Mesangial cell (primary cell): ENCODE measurements around the gene SLC44A1. TPM values are rescaled to one million over a fixed set of nuclear protein-coding genes. Genes with fewer than 3 reads are reported as not detected.

Experiments used
- total RNA-seq: library from RNA; depleted of rRNA; stranded (reverse); fragments of >200 nt; gene quantifications from 2 replicates; pipeline ENCODE4 v1.2.3, GENCODE V29; 2015

Gene SLC44A1
- total RNA-seq, result 19.6 and 23.6 TPM in 2 replicates

DNA sequence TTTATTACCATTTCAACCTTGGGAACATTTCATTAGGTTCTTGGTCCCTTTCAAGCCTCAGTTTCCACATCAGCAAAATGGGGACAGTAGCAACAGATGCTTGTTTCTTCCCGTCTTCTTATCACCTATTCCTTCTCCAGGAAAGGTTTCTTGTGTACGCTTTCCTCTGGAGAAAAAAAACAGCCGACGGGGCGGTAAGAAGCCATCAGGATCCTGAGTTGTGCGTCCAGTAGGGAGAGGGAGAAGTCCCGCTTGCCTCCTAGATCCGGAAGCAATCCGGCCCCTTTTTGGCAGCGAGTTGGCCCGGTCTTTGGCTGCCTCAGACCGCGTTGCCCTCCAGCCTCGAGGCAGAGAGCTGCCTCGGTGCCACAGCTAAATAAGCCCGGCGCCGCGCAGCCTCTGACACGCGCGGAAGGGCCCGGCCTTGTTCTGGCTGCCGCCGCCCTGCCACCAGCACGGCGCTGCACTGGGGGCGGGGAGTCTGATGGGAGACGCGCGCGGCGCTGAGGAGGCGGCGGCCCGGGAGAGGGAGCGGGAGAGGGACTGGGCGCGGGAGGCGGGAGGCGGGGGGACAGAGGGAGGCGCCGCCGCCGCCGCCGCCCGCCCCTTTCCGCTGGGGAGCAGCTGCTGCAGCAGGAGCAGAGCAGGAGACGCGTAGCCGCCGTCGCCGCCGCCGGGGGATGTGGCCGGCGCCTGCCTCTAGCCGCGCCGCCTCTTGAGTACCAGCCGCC lies at the start of gene SLC44A1:
Gene SLC44A1 (plus strand): TSS at position 649 of the 731 bp plus-strand sequence. CDS start 218 bp downstream, outside the sequence.

DNA sequence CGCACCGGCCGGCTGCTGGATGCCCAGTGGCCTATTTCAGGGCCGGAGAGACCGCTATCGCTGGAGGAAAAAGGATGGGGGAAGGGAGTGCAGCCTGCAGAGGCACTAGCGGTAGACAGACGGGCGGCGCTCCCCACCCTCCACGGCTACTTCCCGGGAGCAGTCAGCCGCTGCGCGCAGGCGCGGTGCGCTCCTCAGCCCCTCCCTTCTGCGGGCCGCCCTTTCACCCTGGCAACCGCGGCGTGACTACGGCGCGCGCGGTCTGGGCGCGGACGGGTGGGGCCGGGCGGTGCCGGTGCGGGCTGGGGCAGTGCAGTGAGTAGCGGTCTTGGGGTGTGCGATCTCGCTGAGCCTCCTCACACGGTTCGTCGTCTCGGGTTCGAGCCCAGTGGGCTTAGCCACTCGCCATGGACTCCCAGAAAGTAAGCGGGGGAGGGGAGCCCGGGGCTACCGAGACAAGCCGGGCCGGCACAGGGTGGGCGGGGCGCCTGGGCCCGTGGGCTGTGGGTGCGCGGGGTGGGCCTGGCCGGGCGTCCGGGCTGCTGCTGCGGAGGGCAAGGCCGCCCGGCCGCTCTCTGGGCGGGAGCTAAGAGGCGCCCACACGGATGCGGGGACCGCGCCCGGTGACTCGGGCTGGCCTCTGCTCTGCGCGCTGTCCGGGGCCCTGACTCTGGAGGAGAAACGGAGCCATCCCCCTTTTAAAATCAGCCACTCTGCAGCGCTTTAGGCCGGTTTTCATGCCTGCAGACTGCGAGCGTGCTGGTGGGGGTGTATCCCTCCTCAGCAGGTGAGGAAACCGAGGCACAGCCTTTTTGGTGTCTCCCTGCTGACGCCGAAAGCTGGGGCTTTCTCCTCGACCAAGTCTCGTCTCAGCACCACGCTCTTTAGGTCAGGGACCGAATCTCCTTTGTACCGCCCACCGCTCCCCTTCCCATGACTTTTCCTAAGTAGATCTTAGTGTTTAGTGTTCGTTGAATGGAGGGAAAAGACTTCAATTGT lies 203.7 kb downstream of the SLC44A1 start, which contains the start of gene FSD1L:
Gene FSD1L (plus strand): TSS at position 221 of the 999 bp plus-strand sequence. CDS start 187 bp downstream, at position 408.

Other genes with a start within 250 kb of the SLC44A1 start
- 1.6 and 2.0 TPM in 2 replicates for gene FSD1L, start 203.4 kb downstream of the SLC44A1 start, total RNA-seq